Thyroid gland (tissue), 4 donors: Measurements from ENCODE around the gene RPL39L. TPM values are rescaled to one million over a fixed set of nuclear protein-coding genes. Genes with fewer than 3 reads are reported as not detected.

Experiments used
- DNase-seq, 2 donors: peaks; one replicate each; pipeline ENCODE4 v3.0.0-alpha.2; 2019
- H3K27ac ChIP-seq, 3 donors: fragments of 200-600 bp; sonication (generic); 1 replicate in 2 of 3; 2 replicates in 1 of 3; pipeline ENCODE4 v1.5.1; 2016 to 2019; ENCODE audit warnings: mild to moderate bottlenecking in 1 of 3, moderate library complexity in 1 of 3
- H3K27me3 ChIP-seq: fragments of 200-600 bp; sonication (generic); one replicate; pipeline ENCODE4 v1.5.1; 2019
- H3K36me3 ChIP-seq, 2 donors: fragments of 200-600 bp; sonication (generic); one replicate each; pipeline ENCODE4 v1.5.1; 2016 to 2019
- H3K4me1 ChIP-seq, 2 donors: fragments of 200-600 bp; sonication (generic); one replicate each; pipeline ENCODE4 v1.5.1; 2017 to 2019
- H3K4me3 ChIP-seq, 3 donors: fragments of 200-600 bp; sonication (generic); replicated peaks in 1 of 3; 1 replicate in 2 of 3; 2 replicates in 1 of 3; pipeline ENCODE4 v1.5.1; 2016; ENCODE audit warnings: mild to moderate bottlenecking in 1 of 3
- H3K9me3 ChIP-seq: fragments of 200-600 bp; sonication (generic); one replicate; pipeline ENCODE4 v1.5.1; 2017
- POLR2A ChIP-seq, 2 donors: fragments of 450-650 bp; IDR thresholded peaks; one replicate each; pipeline ENCODE4 v1.6.1; 2017; ENCODE audit warnings: antibody characterized with exemption in 2 of 2, mild to moderate bottlenecking in 2 of 2, moderate library complexity in 1 of 2
- WGBS, 2 donors: methylation state at CpG; one replicate each; pipeline ENCODE4 v1.1.5; 2017; 5-methylcytosine and 5-hydroxymethylcytosine counted together
- intact Hi-C: fragments of 100-400 bp; cut with DNase I; formaldehyde crosslinking; loops from one replicate; pipeline ENCODE4 v1.15.1; 2023
- total RNA-seq, 4 donors: library from RNA; depleted of rRNA; stranded (reverse); fragments of >200 nt; gene quantifications; one replicate each; pipeline ENCODE4 v1.2.3, GENCODE V29; 2016
- TF ChIP-seq, protein P1 (sequence below), 6 experiments: fragments of 200-600 bp in 3 of 6; fragments of 450-650 bp in 3 of 6; sonication (generic) in 3 of 6; IDR thresholded peaks; one replicate each; pipeline ENCODE4 v1.5.1; 2016 to 2019; ENCODE audit warnings: antibody characterized with exemption in 6 of 6, mild to moderate bottlenecking in 2 of 6, inconsistent platforms in 1 of 6, moderate library complexity in 1 of 6

The RPL39L gene
- total RNA-seq, 4 donors from 2014 or later = 6.0 to 8.6 (median 6.9) TPM

DNA sequence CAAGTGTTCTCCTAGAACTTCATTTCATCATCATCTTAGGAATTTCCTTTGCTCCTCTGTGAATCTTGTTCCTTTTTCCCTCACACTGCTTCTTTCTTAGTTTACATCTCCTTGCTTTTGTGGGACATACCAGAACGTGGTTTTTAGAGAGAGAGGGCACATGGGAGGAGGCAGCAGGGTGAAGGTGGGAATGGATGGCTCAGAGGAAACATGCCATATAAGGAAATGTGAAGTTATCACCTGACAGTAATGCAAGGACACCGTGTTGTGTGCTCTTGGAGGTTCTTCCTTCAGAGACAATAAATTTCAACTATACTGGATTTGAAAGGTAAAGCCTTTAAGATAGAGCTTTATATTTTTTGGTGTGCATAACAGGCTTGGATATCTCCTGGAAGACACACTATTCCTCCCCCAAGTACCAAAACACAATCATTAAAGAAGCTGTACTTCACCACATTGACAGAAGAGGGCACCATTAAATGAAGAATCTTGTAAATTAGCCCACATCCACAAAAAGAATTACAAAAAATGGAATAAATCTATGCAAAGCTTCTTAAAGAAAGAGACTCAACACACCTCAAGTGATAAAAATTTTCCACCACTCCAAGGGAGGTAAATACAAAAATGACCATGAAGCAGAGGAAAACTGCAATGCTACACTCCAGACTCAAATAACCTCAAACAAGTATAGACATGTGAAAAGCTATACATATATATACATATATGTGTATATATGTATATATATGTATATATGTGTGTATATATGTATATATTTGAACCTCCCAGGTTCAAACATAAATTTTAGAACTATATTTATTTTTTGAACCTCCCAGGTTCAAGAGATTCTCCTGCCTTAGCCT is 26.1 kb downstream of the RPL39L start:
- no peak overlapping the region for H3K4me3 ChIP-seq
- H3K9me3 ChIP-seq = no peaks in the 10 kb centered on the region
- no peak for DNase-seq
- 31 to 43% methylated on average over 2 of the region's 2 CpGs for WGBS, 2 donors
- H3K4me1 ChIP-seq = no peaks in the 10 kb centered on the region
- H3K36me3 ChIP-seq = no peaks in the 10 kb centered on the region
- no peak overlapping the region for H3K27ac ChIP-seq
- no peaks in the 10 kb centered on the region for H3K27me3 ChIP-seq
- TF ChIP-seq POLR2A (IDR thresholded peaks at IDR 0.05) = no peak
- TF ChIP-seq, protein P1, sequence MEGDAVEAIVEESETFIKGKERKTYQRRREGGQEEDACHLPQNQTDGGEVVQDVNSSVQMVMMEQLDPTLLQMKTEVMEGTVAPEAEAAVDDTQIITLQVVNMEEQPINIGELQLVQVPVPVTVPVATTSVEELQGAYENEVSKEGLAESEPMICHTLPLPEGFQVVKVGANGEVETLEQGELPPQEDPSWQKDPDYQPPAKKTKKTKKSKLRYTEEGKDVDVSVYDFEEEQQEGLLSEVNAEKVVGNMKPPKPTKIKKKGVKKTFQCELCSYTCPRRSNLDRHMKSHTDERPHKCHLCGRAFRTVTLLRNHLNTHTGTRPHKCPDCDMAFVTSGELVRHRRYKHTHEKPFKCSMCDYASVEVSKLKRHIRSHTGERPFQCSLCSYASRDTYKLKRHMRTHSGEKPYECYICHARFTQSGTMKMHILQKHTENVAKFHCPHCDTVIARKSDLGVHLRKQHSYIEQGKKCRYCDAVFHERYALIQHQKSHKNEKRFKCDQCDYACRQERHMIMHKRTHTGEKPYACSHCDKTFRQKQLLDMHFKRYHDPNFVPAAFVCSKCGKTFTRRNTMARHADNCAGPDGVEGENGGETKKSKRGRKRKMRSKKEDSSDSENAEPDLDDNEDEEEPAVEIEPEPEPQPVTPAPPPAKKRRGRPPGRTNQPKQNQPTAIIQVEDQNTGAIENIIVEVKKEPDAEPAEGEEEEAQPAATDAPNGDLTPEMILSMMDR (IDR thresholded peaks at IDR 0.05) = peak in 4 of 6 experiments; percentile 46 to 62 (median 56)
- intact Hi-C loops = no loop called here

DNA sequence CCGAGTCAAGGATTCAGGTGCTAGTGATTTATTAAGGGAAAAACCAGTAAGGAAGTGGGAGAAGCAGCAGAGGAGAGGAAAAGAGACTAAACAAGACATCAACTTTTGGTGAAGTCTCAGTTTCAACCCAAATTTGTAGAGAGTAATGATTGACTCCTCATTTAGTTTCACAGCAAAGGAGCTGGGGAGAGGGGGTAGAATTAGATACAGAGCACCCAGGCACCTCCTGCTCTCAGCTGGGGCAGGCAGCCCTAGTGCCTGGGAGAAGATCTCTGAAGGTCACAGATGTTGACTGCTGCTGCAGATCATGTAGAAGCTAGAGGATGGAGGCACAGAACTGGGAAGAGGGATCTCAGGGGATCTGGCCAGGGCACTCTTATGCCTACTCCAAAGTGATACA is 29.1 kb downstream of the RPL39L start:
- Histone ChIP-seq H3K36me3 (no peaks in the 10 kb centered on the region), H3K4me3 (no peak overlapping the region), H3K27me3 (no peaks in the 10 kb centered on the region), H3K4me1 (no peaks in the 10 kb centered on the region), H3K27ac (no peak overlapping the region), H3K9me3 (no peaks in the 10 kb centered on the region)
- TF ChIP-seq POLR2A (IDR thresholded peaks at IDR 0.05) = no peak
- TF ChIP-seq, protein P1 (IDR thresholded peaks at IDR 0.05) = no peak
- intact Hi-C loops = no loop called here
- no peak for DNase-seq
- 84 to 89% methylated on average over 1 of the region's 1 CpG for WGBS, 2 donors

DNA sequence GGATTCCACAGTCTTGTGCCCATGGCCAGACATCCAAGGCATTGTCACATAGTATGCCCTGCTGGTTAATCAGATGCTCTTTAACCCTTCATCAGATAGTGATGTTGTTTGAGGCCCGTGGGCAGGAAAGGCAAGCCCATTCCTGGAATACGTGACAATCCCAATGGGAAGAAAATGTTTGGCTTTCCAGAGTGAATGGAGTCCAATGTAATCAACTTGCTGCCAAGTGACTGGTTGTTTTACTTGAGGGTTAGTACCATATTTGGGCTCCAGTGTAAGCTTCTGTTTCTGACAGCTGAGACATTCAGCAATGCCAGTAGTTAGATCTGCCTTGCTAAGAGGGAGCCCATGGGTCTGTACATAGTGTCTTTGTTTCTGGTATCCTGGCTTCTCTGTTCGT is 31.3 kb downstream of the RPL39L start:
- Histone ChIP-seq H3K9me3 (no peaks in the 10 kb centered on the region), H3K27me3 (no peaks in the 10 kb centered on the region), H3K36me3 (no peaks in the 10 kb centered on the region), H3K4me1 (no peaks in the 10 kb centered on the region), H3K4me3 (no peak overlapping the region), H3K27ac (no peak overlapping the region)
- intact Hi-C loops = no loop called here
- 75 to 85% methylated on average over 3 of the region's 3 CpGs for WGBS, 2 donors
- no peak for DNase-seq
- TF ChIP-seq, protein P1 (IDR thresholded peaks at IDR 0.05) = no peak
- TF ChIP-seq POLR2A (IDR thresholded peaks at IDR 0.05) = no peak

DNA sequence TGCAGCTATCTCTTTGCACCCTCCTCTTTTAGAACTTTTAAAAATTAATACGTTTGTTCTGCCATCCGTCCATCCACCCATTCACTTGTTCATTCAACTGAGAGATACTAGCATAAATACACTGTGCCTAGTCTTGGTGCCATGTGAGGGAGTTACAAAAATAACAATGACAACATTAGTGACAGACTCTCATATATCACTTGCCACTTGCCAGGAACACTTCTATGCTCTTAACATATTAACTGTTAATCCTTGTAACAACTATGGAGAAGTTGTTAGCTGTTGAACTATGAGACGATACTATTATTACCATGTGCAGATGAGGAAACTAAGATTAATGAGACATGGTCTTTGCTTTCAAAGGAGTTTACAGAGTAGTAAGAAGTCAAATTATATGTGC is 33.6 kb downstream of the RPL39L start:
- WGBS, 2 donors = 88 to 92% methylated on average over 3 of the region's 3 CpGs
- H3K4me1 ChIP-seq = peaks cover 0 to 17% of the 10 kb centered on the region in 2 donors
- no peak overlapping the region for H3K4me3 ChIP-seq
- H3K36me3 ChIP-seq = no peaks in the 10 kb centered on the region
- no peaks in the 10 kb centered on the region for H3K9me3 ChIP-seq
- TF ChIP-seq, protein P1 (IDR thresholded peaks at IDR 0.05) = no peak
- TF ChIP-seq POLR2A (IDR thresholded peaks at IDR 0.05) = no peak
- intact Hi-C loops = no loop called here
- no peak for DNase-seq
- H3K27ac ChIP-seq = no peak overlapping the region
- H3K27me3 ChIP-seq = no peaks in the 10 kb centered on the region

DNA sequence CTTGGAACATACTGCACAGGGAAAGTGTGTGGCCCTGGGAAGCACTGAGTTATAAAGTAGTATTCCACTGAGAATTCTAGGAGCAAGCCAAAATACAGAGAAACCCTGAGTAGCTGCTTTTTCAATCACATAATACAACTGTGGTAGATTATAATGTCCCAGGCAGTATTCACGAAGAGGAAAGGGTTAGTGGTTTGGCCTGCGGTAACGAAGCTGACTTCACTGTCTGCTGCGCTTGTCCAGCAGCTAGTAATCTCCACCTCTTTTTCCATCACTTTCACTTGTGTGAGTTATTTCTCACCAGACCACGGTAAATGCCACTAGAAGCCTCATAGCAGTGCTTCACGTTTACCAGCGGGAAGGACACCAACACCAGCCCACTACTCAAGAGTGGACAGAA is 34.4 kb downstream of the RPL39L start:
- TF ChIP-seq, protein P1 (IDR thresholded peaks at IDR 0.05) = no peak
- TF ChIP-seq POLR2A (IDR thresholded peaks at IDR 0.05) = no peak
- Histone ChIP-seq H3K4me3 (no peak overlapping the region), H3K9me3 (no peaks in the 10 kb centered on the region), H3K4me1 (peaks cover 0 to 17% of the 10 kb centered on the region in 2 donors), H3K36me3 (no peaks in the 10 kb centered on the region), H3K27me3 (no peaks in the 10 kb centered on the region), H3K27ac (no peak overlapping the region)
- intact Hi-C loops = no loop called here
- 67 to 73% methylated on average over 7 of the region's 7 CpGs for WGBS, 2 donors
- DNase-seq = no peak
